B cell (primary cell): Measurements from ENCODE around the gene NCK2. TPM values are rescaled to one million over a fixed set of nuclear protein-coding genes. Genes with fewer than 3 reads are reported as not detected.

Source experiments
- ATAC-seq: fragments of 200-7000 bp; cut with Tn5 transposase; one replicate; pipeline ENCODE4 v1.10.0; 2021; ENCODE audit warnings: low read depth, mild to moderate bottlenecking, moderate number of reproducible peaks, moderate library complexity
- CTCF ChIA-PET: fragments of 350-600 bp; sonication (Branson Sonifier 250); formaldehyde crosslinking; loops from one replicate; lab custom pipeline; 2021; ENCODE audit warnings: antibody characterized with exemption, inconsistent platforms; lab: Charles Lee
- POLR2A ChIA-PET: fragments of 350-600 bp; sonication (Branson Sonifier 250); formaldehyde crosslinking; loops from one replicate; lab custom pipeline; 2021; ENCODE audit warnings: antibody characterized with exemption; lab: Charles Lee
- DNase-seq: peaks from one replicate; pipeline ENCODE4 v3.0.0; 2013
- H2AFZ ChIP-seq: 2 replicates; pipeline ENCODE4 v1.6.1; 2012; ENCODE audit warnings: mild to moderate bottlenecking, low read depth, low read length; ENCODE audit not compliant: insufficient read depth, poor library complexity, severe bottlenecking
- H3K27ac ChIP-seq, 2 donors: 1 replicate in 1 of 2; 2 replicates in 1 of 2; pipeline ENCODE4 v1.5.1; 2012 to 2013; ENCODE audit warnings: low read length in 2 of 2, mild to moderate bottlenecking in 2 of 2, moderate library complexity in 1 of 2
- H3K27me3 ChIP-seq, 4 experiments: fragments of 200-600 bp in 1 of 4; sonication (generic) in 1 of 4; replicated peaks in 1 of 4; 1 replicate in 2 of 4; 2 replicates in 2 of 4; pipeline versions ENCODE4 v1.6.1 to v1.7.0; 2013 to 2016; ENCODE audit warnings: low read length in 3 of 4, mild to moderate bottlenecking in 2 of 4, mixed read lengths in 1 of 4, moderate library complexity in 1 of 4; ENCODE audit not compliant: insufficient read depth in 4 of 4, control insufficient read depth in 3 of 4; ENCODE audit errors: control extremely low read depth in 1 of 4
- H3K36me3 ChIP-seq, 2 experiments: replicated peaks in 1 of 2; 1 replicate in 1 of 2; 2 replicates in 1 of 2; pipeline versions ENCODE4 v1.6.1 to v1.7.1; 2013; ENCODE audit warnings: low read length in 1 of 2; ENCODE audit not compliant: insufficient read depth in 2 of 2, control insufficient read depth in 1 of 2; ENCODE audit errors: control extremely low read depth in 1 of 2, extremely low read depth in 1 of 2
- H3K4me1 ChIP-seq, 2 donors: fragments of 200-600 bp in 1 of 2; sonication (generic) in 1 of 2; 1 replicate in 1 of 2; 2 replicates in 1 of 2; pipeline versions ENCODE4 v1.5.1 to v1.6.1; 2013 to 2017; ENCODE audit warnings: low read length in 2 of 2; ENCODE audit not compliant: control insufficient read depth in 2 of 2, insufficient read depth in 2 of 2
- H3K4me2 ChIP-seq: replicated peaks from 2 replicates; pipeline ENCODE3; 2012; ENCODE audit warnings: mild to moderate bottlenecking, low read depth, low read length; ENCODE audit not compliant: poor library complexity, severe bottlenecking
- H3K4me3 ChIP-seq, 5 experiments: fragments of 200-600 bp in 1 of 5; sonication (generic) in 1 of 5; 1 replicate in 3 of 5; 2 replicates in 2 of 5; pipeline versions ENCODE4 v1.5.1 to v1.7.0; 2011 to 2016; ENCODE audit warnings: low read length in 4 of 5, mild to moderate bottlenecking in 4 of 5, low read depth in 2 of 5, control low read depth in 1 of 5, moderate library complexity in 1 of 5; ENCODE audit not compliant: insufficient read depth in 1 of 5; ENCODE audit errors: control extremely low read depth in 1 of 5, extremely low read depth in 1 of 5
- H3K79me2 ChIP-seq: fragments of 200-600 bp; sonication (generic); one replicate; pipeline ENCODE4 v1.6.0; 2016; ENCODE audit warnings: low read length; ENCODE audit not compliant: control insufficient read depth, insufficient read depth
- H3K9ac ChIP-seq: fragments of 200-600 bp; sonication (generic); 2 replicates; pipeline ENCODE4 v1.6.1; 2017; ENCODE audit warnings: mild to moderate bottlenecking, low read length, moderate library complexity
- H3K9me3 ChIP-seq, 3 donors: one replicate each; pipeline versions ENCODE4 v1.6.1 to v1.7.1; 2013; ENCODE audit warnings: low read length in 2 of 3; ENCODE audit not compliant: control insufficient read depth in 2 of 3, insufficient read depth in 1 of 3; ENCODE audit errors: control extremely low read depth in 1 of 3
- H4K20me1 ChIP-seq: 2 replicates; pipeline ENCODE4 v1.6.0; 2012; ENCODE audit warnings: mild to moderate bottlenecking, low read length; ENCODE audit not compliant: insufficient read depth, control insufficient read depth, poor library complexity, severe bottlenecking
- H3K27ac Mint-ChIP-seq: one replicate; pipeline ENCODE4 v1.8.0; 2021; ENCODE audit warnings: mixed read lengths
- H3K27me3 Mint-ChIP-seq: one replicate; pipeline ENCODE4 v1.8.0; 2021; ENCODE audit warnings: mixed read lengths
- H3K4me1 Mint-ChIP-seq: one replicate; pipeline ENCODE4 v1.8.0; 2021; ENCODE audit warnings: mixed read lengths
- H3K4me3 Mint-ChIP-seq: one replicate; pipeline ENCODE4 v1.8.0; 2021; ENCODE audit warnings: mixed read lengths
- H3K9me3 Mint-ChIP-seq: one replicate; pipeline ENCODE4 v1.8.0; 2022; ENCODE audit warnings: mixed read lengths; ENCODE audit not compliant: insufficient read depth
- EZH2 ChIP-seq: IDR thresholded peaks from 2 replicates; pipeline ENCODE4 v1.6.1; 2012; ENCODE audit warnings: borderline replicate concordance, low read depth, mild to moderate bottlenecking, moderate library complexity, low read length; ENCODE audit not compliant: insufficient read depth, poor library complexity, severe bottlenecking
- WGBS: methylation state at CpG from one replicate; pipeline ENCODE4 v1.1.5; 2013; ENCODE audit warnings: missing lambda C conversion rate; ENCODE audit not compliant: insufficient coverage; 5-methylcytosine and 5-hydroxymethylcytosine counted together
- intact Hi-C: fragments of 100-400 bp; cut with micrococcal nuclease; formaldehyde crosslinking; loops from one replicate; pipeline ENCODE4 v1.10.0; 2022
- polyA plus RNA-seq: library from polyadenylated mRNA; depleted of rRNA; stranded (reverse); fragments of >200 nt; gene quantifications from 2 replicates; pipeline ENCODE4 v1.2.3, GENCODE V29; 2012
- total RNA-seq, 2 donors: library from RNA; stranded (reverse); fragments of 120-200 nt in 1 of 2; gene quantifications; 1 replicate in 1 of 2; 2 replicates in 1 of 2; pipeline versions ENCODE4 v1.2.3 to v1.2.4, GENCODE V29; 2013 to 2022
- TF ChIP-seq, protein P1 (sequence below): fragments of 200-600 bp; IDR thresholded peaks from one replicate; pipeline ENCODE4 v1.8.0; 2022; ENCODE audit warnings: antibody characterized with exemption, mild to moderate bottlenecking

NCK2 gene
- total and polyA plus RNA-seq, 2 donors (not counting 1 experiment from before 2014, with no cell fraction given), result 64.2 to 72.3 TPM

DNA sequence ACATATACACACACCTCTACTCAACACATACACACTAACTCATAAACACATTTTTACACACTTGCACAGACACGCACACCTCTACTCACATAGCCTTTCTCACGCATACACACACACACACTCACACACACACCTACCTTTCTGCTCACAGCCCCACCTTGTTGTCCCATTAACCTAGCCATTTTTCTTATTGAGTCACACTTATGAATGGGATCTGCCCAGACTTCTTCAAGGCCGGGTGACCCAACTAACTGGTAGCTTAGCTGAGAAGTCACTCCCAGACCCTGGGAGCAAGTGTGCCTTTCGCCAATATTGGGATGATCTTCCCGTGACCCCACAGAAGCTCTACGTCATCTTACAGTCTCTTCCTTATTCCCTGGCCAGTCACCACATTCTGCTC lies 192.2 kb downstream of the NCK2 start:
- Histone ChIP-seq H4K20me1 (no peaks in the 10 kb centered on the region), H2AFZ (no peak overlapping the region), H3K27me3 (no peaks in the 10 kb centered on the region), H3K36me3 (no peaks in the 10 kb centered on the region), H3K4me2 (no peak overlapping the region), H3K4me3 (no peak overlapping the region), H3K9me3 (peaks cover 0 to 25% (median 3%) of the 10 kb centered on the region in 3 donors), H3K9ac (no peak overlapping the region), H3K79me2 (no peaks in the 10 kb centered on the region), H3K4me1 (no peaks in the 10 kb centered on the region), H3K27ac (no peak overlapping the region)
- DNase-seq (no peak), ATAC-seq (no peak)
- Mint-ChIP-seq H3K27me3 (no peaks in the 10 kb centered on the region), H3K27ac (no peak overlapping the region), H3K4me1 (no peaks in the 10 kb centered on the region), H3K9me3 (peaks cover 9% of the 10 kb centered on the region), H3K4me3 (no peak overlapping the region)
- intact Hi-C loops, result no loop called here
- ChIA-PET POLR2A (no interaction called here), CTCF (interaction anchor here (0.7 kb wide), 1 partner anchor 143 kb away, joined by 3 read pairs; no protein-coding TSS in a partner anchor)
- WGBS, result 93% methylated on average over 6 of the region's 6 CpGs
- TF ChIP-seq EZH2, result no peak
- TF ChIP-seq, protein P1, sequence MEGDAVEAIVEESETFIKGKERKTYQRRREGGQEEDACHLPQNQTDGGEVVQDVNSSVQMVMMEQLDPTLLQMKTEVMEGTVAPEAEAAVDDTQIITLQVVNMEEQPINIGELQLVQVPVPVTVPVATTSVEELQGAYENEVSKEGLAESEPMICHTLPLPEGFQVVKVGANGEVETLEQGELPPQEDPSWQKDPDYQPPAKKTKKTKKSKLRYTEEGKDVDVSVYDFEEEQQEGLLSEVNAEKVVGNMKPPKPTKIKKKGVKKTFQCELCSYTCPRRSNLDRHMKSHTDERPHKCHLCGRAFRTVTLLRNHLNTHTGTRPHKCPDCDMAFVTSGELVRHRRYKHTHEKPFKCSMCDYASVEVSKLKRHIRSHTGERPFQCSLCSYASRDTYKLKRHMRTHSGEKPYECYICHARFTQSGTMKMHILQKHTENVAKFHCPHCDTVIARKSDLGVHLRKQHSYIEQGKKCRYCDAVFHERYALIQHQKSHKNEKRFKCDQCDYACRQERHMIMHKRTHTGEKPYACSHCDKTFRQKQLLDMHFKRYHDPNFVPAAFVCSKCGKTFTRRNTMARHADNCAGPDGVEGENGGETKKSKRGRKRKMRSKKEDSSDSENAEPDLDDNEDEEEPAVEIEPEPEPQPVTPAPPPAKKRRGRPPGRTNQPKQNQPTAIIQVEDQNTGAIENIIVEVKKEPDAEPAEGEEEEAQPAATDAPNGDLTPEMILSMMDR, result no peak

DNA sequence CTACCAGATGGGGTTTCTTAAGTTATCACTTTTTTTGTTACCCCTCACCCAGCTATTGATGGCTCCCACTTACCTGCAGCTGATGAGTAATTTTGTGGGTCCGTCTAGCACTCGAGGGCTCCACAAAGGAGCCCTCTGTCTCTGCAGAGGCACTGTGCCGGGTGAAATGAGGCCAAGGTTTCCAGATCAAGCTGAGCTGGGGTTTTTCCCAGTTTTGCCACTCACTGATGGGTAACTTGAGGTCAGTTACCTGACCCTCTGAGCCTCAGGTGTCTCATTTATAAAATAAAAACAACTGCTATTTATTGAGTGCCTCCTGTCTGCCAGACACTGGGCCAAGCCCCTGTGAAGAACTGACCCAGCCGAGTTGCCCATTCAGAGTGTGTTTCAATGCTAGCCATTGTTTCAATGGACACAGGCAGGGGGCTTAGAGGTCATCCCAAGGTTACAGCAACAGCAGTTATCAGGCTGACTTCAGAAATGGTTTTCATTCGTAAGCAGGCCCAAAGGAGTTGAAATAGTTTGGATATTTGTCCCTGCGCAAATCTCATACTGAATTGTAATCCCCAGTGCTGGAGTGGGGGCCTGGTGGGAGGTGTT lies 192.9 kb downstream of the NCK2 start:
- H3K4me3 Mint-ChIP-seq, result no peak overlapping the region
- H3K79me2 ChIP-seq, result no peaks in the 10 kb centered on the region
- H3K27ac ChIP-seq, result no peak overlapping the region
- no peaks in the 10 kb centered on the region for H3K4me1 Mint-ChIP-seq
- intact Hi-C loops, result no loop called here
- H3K36me3 ChIP-seq, result no peaks in the 10 kb centered on the region
- no peaks in the 10 kb centered on the region for H3K4me1 ChIP-seq
- H3K27me3 ChIP-seq, result no peaks in the 10 kb centered on the region
- no peak overlapping the region for H3K27ac Mint-ChIP-seq
- ChIA-PET CTCF (interaction anchor here (0.7 kb wide), 1 partner anchor 143 kb away, joined by 3 read pairs; no protein-coding TSS in a partner anchor), POLR2A (no interaction called here)
- no peak overlapping the region for H3K4me3 ChIP-seq
- H3K27me3 Mint-ChIP-seq, result no peaks in the 10 kb centered on the region
- no peak overlapping the region for H2AFZ ChIP-seq
- no peak overlapping the region for H3K4me2 ChIP-seq
- peaks cover 0 to 21% (median 3%) of the 10 kb centered on the region in 3 donors for H3K9me3 ChIP-seq
- no peak for ATAC-seq
- H4K20me1 ChIP-seq, result no peaks in the 10 kb centered on the region
- TF ChIP-seq, protein P1, result no peak
- no peak for TF ChIP-seq EZH2
- no peak overlapping the region for H3K9ac ChIP-seq
- H3K9me3 Mint-ChIP-seq, result peaks cover 9% of the 10 kb centered on the region
- WGBS, result 95% methylated on average over 6 of the region's 6 CpGs
- DNase-seq, result no peak
